Measurements from ENCODE around the gene NHS. TPM values are rescaled to one million over a fixed set of nuclear protein-coding genes. Genes with fewer than 3 reads are reported as not detected.
A peak's percentile ranks its signal among the peaks of the same experiment; 100 is the strongest.

Gene NHS
- total RNA-seq, 1 donor from 2014 or later: 8.3 TPM

- DNase-seq (ENCODE audit: low spot score in 2 of 2, unreplicated experiment in 2 of 2): no peak
- Mint-ChIP-seq H3K4me1 (no peaks in the 10 kb centered on the region), H3K27me3 (ENCODE audit: low read depth) (peaks cover 4% of the 10 kb centered on the region), H3K36me3 (no peaks in the 10 kb centered on the region), H3K9me3 (peaks cover 6% of the 10 kb centered on the region), H3K27ac (no peak overlapping the region), H3K4me3 (no peak overlapping the region)
- TF ChIP-seq CTCF (IDR thresholded peaks at IDR 0.05; ENCODE audit: unreplicated experiment): no peak
These were observed 119.2 kb downstream of the NHS start for GRCh38 chrX:17494216-17494615.

- H3K27ac Mint-ChIP-seq: no peak overlapping the region
- no peak for TF ChIP-seq CTCF (IDR thresholded peaks at IDR 0.05; ENCODE audit: unreplicated experiment)
- H3K4me3 Mint-ChIP-seq: no peak overlapping the region
- no peaks in the 10 kb centered on the region for H3K36me3 Mint-ChIP-seq
- peaks cover 6% of the 10 kb centered on the region for H3K9me3 Mint-ChIP-seq
- H3K27me3 Mint-ChIP-seq (ENCODE audit: low read depth): peaks cover 8% of the 10 kb centered on the region
- peaks cover 4% of the 10 kb centered on the region for H3K4me1 Mint-ChIP-seq
- no peak for DNase-seq (ENCODE audit: low spot score in 2 of 2, unreplicated experiment in 2 of 2)
These were observed 120.1 kb downstream of the NHS start for GRCh38 chrX:17495052-17495451.

- Mint-ChIP-seq H3K36me3 (no peaks in the 10 kb centered on the region), H3K4me1 (peaks cover 12% of the 10 kb centered on the region), H3K27me3 (ENCODE audit: low read depth) (peaks cover 12% of the 10 kb centered on the region)
These were observed 121.4 kb downstream of the NHS start for GRCh38 chrX:17496407-17496806.

GRCh38 chrX:17497193-17497592, 122.2 kb downstream of the NHS start:
- Mint-ChIP-seq H3K9me3 (peaks cover 1% of the 10 kb centered on the region), H3K27ac (no peak overlapping the region)
- TF ChIP-seq CTCF (IDR thresholded peaks at IDR 0.05; ENCODE audit: unreplicated experiment): no peak

More at GRCh38 chrX:17496407-17496806, 121.4 kb downstream of the NHS start:
- H3K9me3 Mint-ChIP-seq: peaks cover 6% of the 10 kb centered on the region
- H3K4me3 Mint-ChIP-seq: no peak overlapping the region
- DNase-seq (ENCODE audit: low spot score in 2 of 2, unreplicated experiment in 2 of 2): no peak
- TF ChIP-seq CTCF (IDR thresholded peaks at IDR 0.05; ENCODE audit: unreplicated experiment): no peak
- H3K27ac Mint-ChIP-seq: no peak overlapping the region

GRCh38 chrX:17499512-17499911, 124.5 kb downstream of the NHS start:
- no peaks in the 10 kb centered on the region for H3K36me3 Mint-ChIP-seq
- peak overlapping the region; percentile 10 for H3K27ac Mint-ChIP-seq
- no peak for TF ChIP-seq CTCF (IDR thresholded peaks at IDR 0.05; ENCODE audit: unreplicated experiment)
- no peaks in the 10 kb centered on the region for H3K9me3 Mint-ChIP-seq
- peaks cover 18% of the 10 kb centered on the region for H3K4me1 Mint-ChIP-seq
- no peak for DNase-seq (ENCODE audit: low spot score in 2 of 2, unreplicated experiment in 2 of 2)
- H3K27me3 Mint-ChIP-seq (ENCODE audit: low read depth): peaks cover 12% of the 10 kb centered on the region
- no peak overlapping the region for H3K4me3 Mint-ChIP-seq

More at GRCh38 chrX:17497193-17497592, 122.2 kb downstream of the NHS start:
- Mint-ChIP-seq H3K36me3 (no peaks in the 10 kb centered on the region), H3K4me1 (peaks cover 17% of the 10 kb centered on the region), H3K4me3 (no peak overlapping the region), H3K27me3 (ENCODE audit: low read depth) (peaks cover 12% of the 10 kb centered on the region)
- no peak for DNase-seq (ENCODE audit: low spot score in 2 of 2, unreplicated experiment in 2 of 2)

DNA sequence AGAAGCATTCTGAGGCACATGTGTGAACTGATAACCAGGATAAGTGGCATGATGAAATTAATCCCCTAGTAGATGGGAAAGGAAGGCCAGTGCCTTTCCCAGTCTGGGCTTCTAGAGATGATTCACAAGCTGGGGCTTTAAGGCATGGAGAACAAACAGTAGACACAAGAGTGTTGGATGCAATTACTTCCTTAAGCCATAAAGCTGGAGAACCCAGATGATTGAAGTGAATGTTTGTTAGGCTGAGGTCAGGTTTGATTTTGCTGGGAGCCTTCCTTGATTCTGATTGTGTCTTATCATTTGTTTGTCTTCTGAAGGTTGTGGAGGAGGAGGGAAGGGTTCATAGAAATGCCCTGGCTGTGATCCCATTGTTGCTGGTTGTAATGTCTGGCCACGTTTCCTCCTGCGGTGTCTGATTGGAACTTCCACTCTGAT, 125.2 kb downstream of the NHS start:
- Mint-ChIP-seq H3K4me1 (peaks cover 18% of the 10 kb centered on the region), H3K27me3 (ENCODE audit: low read depth) (peaks cover 12% of the 10 kb centered on the region), H3K27ac (peak overlapping the region; percentile 19), H3K36me3 (no peaks in the 10 kb centered on the region), H3K9me3 (no peaks in the 10 kb centered on the region), H3K4me3 (no peak overlapping the region)
- TF ChIP-seq CTCF (IDR thresholded peaks at IDR 0.05; ENCODE audit: unreplicated experiment): no peak
- DNase-seq (ENCODE audit: low spot score in 2 of 2, unreplicated experiment in 2 of 2): no peak

Measured in mesothelial cell of epicardium (in vitro differentiated cells).